HPDE6-E6E7 (cell line): ENCODE data around the gene CDH6.

Source experiments
- DNase-seq: peaks from one replicate; pipeline ENCODE4 v3.0.0; 2011; ENCODE audit warnings: missing footprints; ENCODE audit errors: extremely low spot score

Gene CDH6

DNA sequence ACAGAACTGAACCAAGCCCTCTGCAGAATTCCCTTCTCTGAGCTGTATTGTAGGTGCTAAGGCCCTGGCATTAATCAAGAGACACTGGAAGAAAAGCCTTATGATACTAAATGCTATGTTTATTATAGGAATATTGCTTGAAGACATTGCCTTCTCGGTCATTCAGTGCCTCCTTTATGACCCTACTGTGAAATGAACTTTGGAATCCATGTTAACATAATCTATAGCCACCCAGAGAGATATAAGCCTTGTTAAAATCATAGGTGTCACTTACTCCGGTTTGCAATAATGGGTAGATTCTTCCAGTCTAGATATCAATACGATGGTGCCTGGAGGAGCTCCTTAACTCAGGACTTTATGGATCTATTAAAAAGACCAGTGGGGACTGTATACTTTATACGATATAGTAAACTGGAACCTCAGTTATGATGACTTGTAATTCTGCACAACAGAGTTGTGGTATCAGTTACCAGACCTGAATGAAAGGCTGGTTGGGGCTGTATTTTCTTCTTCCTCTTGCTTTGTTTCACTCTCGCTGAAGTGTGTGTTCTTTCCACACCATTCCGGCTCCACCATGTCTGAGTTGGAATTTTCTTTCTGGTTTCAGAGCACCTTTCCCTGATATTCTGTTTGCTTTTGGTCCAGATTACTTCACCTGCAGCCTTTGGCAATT lies 183.9 kb downstream of the CDH6 start:
- no peak for DNase-seq

DNA sequence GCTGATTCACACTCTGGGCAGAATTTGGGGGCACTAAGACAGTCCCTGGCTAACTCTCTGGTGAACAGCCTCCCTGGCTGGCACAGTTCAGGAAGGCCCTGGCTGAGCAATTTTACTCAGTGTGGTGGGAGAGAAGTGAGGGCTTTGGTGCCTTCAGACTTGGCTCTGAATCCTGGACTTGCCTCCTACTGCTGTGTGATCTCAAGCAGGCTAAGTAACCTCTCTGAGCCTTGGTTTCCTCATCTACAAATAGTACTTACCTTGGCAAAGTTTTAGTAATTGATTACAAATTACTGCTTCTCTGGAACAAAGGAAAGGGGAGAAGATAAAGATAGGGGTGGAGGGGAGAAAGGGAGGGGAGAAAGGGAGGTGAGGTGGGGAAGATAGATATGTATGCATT lies 184.7 kb downstream of the CDH6 start:
- no peak for DNase-seq
